Measurements from ENCODE around the gene GPC6. TPM values are rescaled to one million over a fixed set of nuclear protein-coding genes. Genes with fewer than 3 reads are reported as not detected.

The GPC6 gene
- total RNA-seq, 1 donor from 2014 or later = not detected

GRCh38 chr13:93776936-93777335 is 550.3 kb downstream of the GPC6 start:
- Mint-ChIP-seq H3K4me3 (no peak overlapping the region), H3K36me3 (ENCODE audit: low read depth) (no peaks in the 10 kb centered on the region), H3K4me1 (no peaks in the 10 kb centered on the region), H3K9me3 (peaks cover 3% of the 10 kb centered on the region), H3K27me3 (no peaks in the 10 kb centered on the region), H3K27ac (no peak overlapping the region)
- intact Hi-C loops (cut with micrococcal nuclease) = no loop called here
- TF ChIP-seq CTCF (IDR thresholded peaks at IDR 0.05) = no peak
- POLR2A ChIA-PET = no interaction called here
- DNase-seq = no peak
- ATAC-seq (ENCODE audit: low read depth) = no peak
- CTCF ChIA-PET = no interaction called here

- H3K4me3 Mint-ChIP-seq = no peak overlapping the region
- ATAC-seq (ENCODE audit: low read depth) (no peak), DNase-seq (no peak)
- H3K27ac Mint-ChIP-seq = no peak overlapping the region
- intact Hi-C loops (cut with micrococcal nuclease) = no loop called here
- POLR2A ChIA-PET = no interaction called here
- H3K4me1 Mint-ChIP-seq = no peaks in the 10 kb centered on the region
- CTCF ChIA-PET = no interaction called here
- H3K9me3 Mint-ChIP-seq = peaks cover under 1% of the 10 kb centered on the region
- TF ChIP-seq CTCF (IDR thresholded peaks at IDR 0.05) = no peak
- no peaks in the 10 kb centered on the region for H3K27me3 Mint-ChIP-seq
- H3K36me3 Mint-ChIP-seq (ENCODE audit: low read depth) = no peaks in the 10 kb centered on the region
Measured at GRCh38 chr13:93777504-93777903, 550.9 kb downstream of the GPC6 start.

DNA sequence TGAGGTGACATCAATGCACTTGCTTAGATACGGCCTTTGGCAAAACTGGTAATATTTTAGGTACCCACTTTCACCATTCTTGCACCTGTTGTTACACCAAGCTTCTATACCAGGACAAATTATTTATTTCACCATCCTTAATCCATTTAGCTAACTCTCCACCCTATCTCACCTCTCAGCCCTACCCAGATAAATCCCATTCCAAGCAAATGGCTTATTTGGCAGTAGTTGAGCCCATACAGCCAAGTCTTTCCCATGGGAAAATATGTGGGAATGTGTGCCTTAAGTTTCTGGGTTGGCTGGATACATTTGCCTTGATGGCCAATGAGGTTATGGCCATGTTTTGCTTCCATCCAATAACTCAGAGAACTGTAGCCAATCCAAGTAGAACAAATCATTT is 551.9 kb downstream of the GPC6 start:
- H3K4me1 Mint-ChIP-seq = no peaks in the 10 kb centered on the region
- no peak overlapping the region for H3K4me3 Mint-ChIP-seq
- peaks cover 3% of the 10 kb centered on the region for H3K9me3 Mint-ChIP-seq
- H3K27me3 Mint-ChIP-seq = no peaks in the 10 kb centered on the region
- H3K27ac Mint-ChIP-seq = no peak overlapping the region
- TF ChIP-seq CTCF (IDR thresholded peaks at IDR 0.05) = no peak
- ChIA-PET POLR2A (no interaction called here), CTCF (no interaction called here)
- no peak for ATAC-seq (ENCODE audit: low read depth)
- no peaks in the 10 kb centered on the region for H3K36me3 Mint-ChIP-seq (ENCODE audit: low read depth)
- DNase-seq = no peak
- intact Hi-C loops (cut with micrococcal nuclease) = no loop called here

GRCh38 chr13:93784191-93784590 is 557.6 kb downstream of the GPC6 start:
- Mint-ChIP-seq H3K9me3 (peaks cover 3% of the 10 kb centered on the region), H3K36me3 (ENCODE audit: low read depth) (no peaks in the 10 kb centered on the region), H3K27me3 (no peaks in the 10 kb centered on the region), H3K27ac (no peak overlapping the region), H3K4me1 (no peaks in the 10 kb centered on the region), H3K4me3 (no peak overlapping the region)
- TF ChIP-seq CTCF (IDR thresholded peaks at IDR 0.05) = no peak
- DNase-seq (no peak), ATAC-seq (ENCODE audit: low read depth) (no peak)
- CTCF ChIA-PET = no interaction called here
- POLR2A ChIA-PET = no interaction called here
- intact Hi-C loops (cut with micrococcal nuclease) = no loop called here

DNA sequence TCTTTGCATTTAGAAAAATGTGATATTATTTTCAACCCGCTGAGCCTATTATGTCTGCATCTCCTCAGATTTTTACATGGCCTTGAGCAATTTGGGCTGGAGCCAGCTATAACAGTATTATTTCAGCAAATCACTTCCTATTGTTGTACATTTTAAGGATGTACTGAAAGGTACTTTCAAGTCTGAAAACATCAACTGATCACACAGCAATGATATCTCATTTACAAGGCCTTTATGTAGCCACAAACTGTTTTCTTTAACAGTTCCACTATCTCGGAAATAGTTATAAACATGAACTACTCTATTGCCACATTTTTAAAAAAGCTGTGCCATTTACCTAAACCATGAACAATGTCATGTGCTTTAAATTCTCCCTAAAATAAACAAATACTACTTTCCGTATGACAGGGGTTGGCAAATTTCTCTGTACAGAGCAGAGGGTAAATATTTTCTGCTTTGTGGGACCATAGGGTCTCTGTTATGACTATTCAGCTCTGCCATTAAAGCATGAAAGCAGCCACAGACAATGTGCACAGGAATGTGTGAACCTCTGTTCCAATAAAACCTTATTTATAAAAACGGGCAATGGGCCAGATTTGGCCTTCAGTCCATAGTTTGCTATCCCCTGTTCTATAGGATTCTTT is 560.4 kb downstream of the GPC6 start:
- ChIA-PET CTCF (no interaction called here), POLR2A (no interaction called here)
- no peak for TF ChIP-seq CTCF (IDR thresholded peaks at IDR 0.05)
- Mint-ChIP-seq H3K4me3 (no peak overlapping the region), H3K9me3 (peaks cover 3% of the 10 kb centered on the region), H3K36me3 (ENCODE audit: low read depth) (no peaks in the 10 kb centered on the region), H3K27ac (no peak overlapping the region), H3K4me1 (no peaks in the 10 kb centered on the region), H3K27me3 (no peaks in the 10 kb centered on the region)
- no peak for ATAC-seq (ENCODE audit: low read depth)
- no peak for DNase-seq
- intact Hi-C loops (cut with micrococcal nuclease) = no loop called here
